Gastrocnemius medialis (tissue), 4 donors: ENCODE measurements around the gene ESR1. TPM values are rescaled to one million over a fixed set of nuclear protein-coding genes. Genes with fewer than 3 reads are reported as not detected.

Experiments used
- ATAC-seq, 2 donors: fragments of 150-250 bp; one replicate each; pipeline ENCODE4 v1.9.1; 2016
- DNase-seq, 2 donors: peaks; one replicate each; pipeline ENCODE4 v3.0.0-alpha.2; 2019
- H3K27ac ChIP-seq, 4 donors: fragments of 200-600 bp; sonication (generic); 1 replicate in 1 of 4; 2 replicates in 3 of 4; pipeline ENCODE4 v1.5.1; 2016 to 2018; ENCODE audit warnings: mild to moderate bottlenecking in 2 of 4, moderate library complexity in 1 of 4
- H3K27me3 ChIP-seq, 3 donors: fragments of 200-600 bp; sonication (generic) in 2 of 3; 1 replicate in 1 of 3; 2 replicates in 2 of 3; pipeline versions ENCODE4 v1.5.1 to v1.6.0; 2016 to 2019; ENCODE audit warnings: mild to moderate bottlenecking in 1 of 3, moderate library complexity in 1 of 3
- H3K36me3 ChIP-seq, 2 donors: fragments of 200-600 bp; sonication (generic) in 1 of 2; one replicate each; pipeline ENCODE4 v1.5.1; 2017 to 2018
- H3K4me1 ChIP-seq, 2 donors: fragments of 200-600 bp; sonication (generic) in 1 of 2; one replicate each; pipeline ENCODE4 v1.5.1; 2016 to 2017; ENCODE audit warnings: mild to moderate bottlenecking in 2 of 2
- H3K4me3 ChIP-seq, 4 donors: fragments of 200-600 bp; sonication (generic) in 3 of 4; 1 replicate in 1 of 4; 2 replicates in 3 of 4; pipeline ENCODE4 v1.5.1; 2016 to 2019; ENCODE audit warnings: mild to moderate bottlenecking in 2 of 4
- H3K9me3 ChIP-seq, 3 donors: fragments of 200-600 bp; sonication (generic) in 2 of 3; 1 replicate in 1 of 3; 2 replicates in 2 of 3; pipeline ENCODE4 v1.5.1; 2016 to 2019
- CTCF ChIP-seq, 5 experiments: fragments of 450-650 bp in 3 of 5; fragments of 200-600 bp in 2 of 5; sonication (generic) in 2 of 5; IDR thresholded peaks in 4 of 5; conservative IDR thresholded peaks in 1 of 5; 1 replicate in 4 of 5; 2 replicates in 1 of 5; pipeline ENCODE4 v1.5.1; 2016 to 2019; ENCODE audit warnings: antibody characterized with exemption in 5 of 5, mild to moderate bottlenecking in 3 of 5, moderate library complexity in 3 of 5
- POLR2A ChIP-seq, 2 donors: fragments of 450-650 bp; IDR thresholded peaks; one replicate each; pipeline ENCODE4 v1.6.1; 2017; ENCODE audit warnings: antibody characterized with exemption in 2 of 2, mild to moderate bottlenecking in 2 of 2, moderate library complexity in 2 of 2
- in situ Hi-C, 4 donors: fragments of 200-750 bp; cut with MboI; loops; one replicate each; pipeline versions ENCODE4 v1.15.0 to v1.8.0; 2017; ENCODE audit warnings: low sequenced_read_pairs in 4 of 4
- intact Hi-C: fragments of 100-400 bp; cut with DNase I; formaldehyde crosslinking; loops from one replicate; pipeline ENCODE4 v1.15.1; 2023; ENCODE audit warnings: low total_unique reads
- total RNA-seq, 4 donors: library from RNA; depleted of rRNA; stranded (reverse); fragments of >200 nt; gene quantifications; one replicate each; pipeline versions ENCODE4 v1.1.0 to v1.2.3, GENCODE V29; 2016

Gene ESR1
- total RNA-seq, 4 donors from 2014 or later, result 0.61 to 1.1 (median 1.1) TPM

- ATAC-seq, result no peak
- DNase-seq, result no peak
- H3K36me3 ChIP-seq, result no peaks in the 10 kb centered on the region
- no peak overlapping the region for H3K4me3 ChIP-seq
- no peaks in the 10 kb centered on the region for H3K27me3 ChIP-seq
- H3K27ac ChIP-seq, result no peak overlapping the region
- intact Hi-C loops (no loop called here), in situ Hi-C loops (no loop called here)
- no peaks in the 10 kb centered on the region for H3K9me3 ChIP-seq
- peaks cover 0 to 7% of the 10 kb centered on the region in 2 donors for H3K4me1 ChIP-seq
- TF ChIP-seq POLR2A (IDR thresholded peaks at IDR 0.05) (no peak), CTCF (IDR thresholded peaks at IDR 0.05 in 4 of 5, conservative IDR thresholded peaks at IDR 0.05 in 1 of 5) (no peak)
Measured at GRCh38 chr6:152049502-152049901, 242.0 kb downstream of the ESR1 start.

GRCh38 chr6:152050451-152051195 lies 243.1 kb downstream of the ESR1 start:
- ATAC-seq (no peak), DNase-seq (no peak)
- Histone ChIP-seq H3K27me3 (no peaks in the 10 kb centered on the region), H3K9me3 (no peaks in the 10 kb centered on the region), H3K4me3 (no peak overlapping the region), H3K27ac (no peak overlapping the region), H3K4me1 (peaks cover 0 to 7% of the 10 kb centered on the region in 2 donors), H3K36me3 (no peaks in the 10 kb centered on the region)
- TF ChIP-seq POLR2A (IDR thresholded peaks at IDR 0.05) (no peak), CTCF (IDR thresholded peaks at IDR 0.05 in 4 of 5, conservative IDR thresholded peaks at IDR 0.05 in 1 of 5) (no peak)
- intact Hi-C loops (no loop called here), in situ Hi-C loops (no loop called here)

GRCh38 chr6:152052061-152052460 lies 244.6 kb downstream of the ESR1 start:
- no peaks in the 10 kb centered on the region for H3K4me1 ChIP-seq
- no peaks in the 10 kb centered on the region for H3K36me3 ChIP-seq
- DNase-seq (no peak), ATAC-seq (no peak)
- in situ Hi-C loops, result no loop called here
- H3K27ac ChIP-seq, result no peak overlapping the region
- no peaks in the 10 kb centered on the region for H3K27me3 ChIP-seq
- H3K4me3 ChIP-seq, result no peak overlapping the region
- H3K9me3 ChIP-seq, result no peaks in the 10 kb centered on the region
- intact Hi-C loops, result no loop called here
- no peak for TF ChIP-seq POLR2A (IDR thresholded peaks at IDR 0.05)

- DNase-seq (no peak), ATAC-seq (no peak)
- H3K4me1 ChIP-seq, result no peaks in the 10 kb centered on the region
- H3K27me3 ChIP-seq, result no peaks in the 10 kb centered on the region
- H3K27ac ChIP-seq, result no peak overlapping the region
- H3K9me3 ChIP-seq, result no peaks in the 10 kb centered on the region
- H3K36me3 ChIP-seq, result no peaks in the 10 kb centered on the region
- intact Hi-C loops, result no loop called here
- in situ Hi-C loops, result no loop called here
- TF ChIP-seq CTCF (IDR thresholded peaks at IDR 0.05 in 4 of 5, conservative IDR thresholded peaks at IDR 0.05 in 1 of 5) (no peak), POLR2A (IDR thresholded peaks at IDR 0.05) (no peak)
- H3K4me3 ChIP-seq, result no peak overlapping the region
Measured at GRCh38 chr6:152053332-152053731, 245.8 kb downstream of the ESR1 start.

GRCh38 chr6:152054441-152054840 lies 247.0 kb downstream of the ESR1 start:
- no peaks in the 10 kb centered on the region for H3K4me1 ChIP-seq
- no peaks in the 10 kb centered on the region for H3K9me3 ChIP-seq
- H3K27ac ChIP-seq, result no peak overlapping the region
- in situ Hi-C loops (no loop called here), intact Hi-C loops (no loop called here)
- no peaks in the 10 kb centered on the region for H3K27me3 ChIP-seq
- ATAC-seq (no peak), DNase-seq (no peak)
- H3K4me3 ChIP-seq, result no peak overlapping the region
- TF ChIP-seq CTCF (IDR thresholded peaks at IDR 0.05 in 4 of 5, conservative IDR thresholded peaks at IDR 0.05 in 1 of 5) (no peak), POLR2A (IDR thresholded peaks at IDR 0.05) (no peak)
- no peaks in the 10 kb centered on the region for H3K36me3 ChIP-seq
